ENCODE data around the gene KLHL29.

GRCh38 chr2:23433282-23433681, 48.3 kb downstream of the KLHL29 start:
- TF ChIP-seq, protein P1, sequence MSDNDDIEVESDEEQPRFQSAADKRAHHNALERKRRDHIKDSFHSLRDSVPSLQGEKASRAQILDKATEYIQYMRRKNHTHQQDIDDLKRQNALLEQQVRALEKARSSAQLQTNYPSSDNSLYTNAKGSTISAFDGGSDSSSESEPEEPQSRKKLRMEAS (IDR thresholded peaks at IDR 0.05): no peak
- no peak for TF ChIP-seq ZBTB7A (IDR thresholded peaks at IDR 0.05; ENCODE audit: low read depth)
- no peak for TF ChIP-seq CEBPB (IDR thresholded peaks at IDR 0.05)
- TF ChIP-seq EP300 (IDR thresholded peaks at IDR 0.05; ENCODE audit: borderline replicate concordance): no peak

All from Ishikawa (cell line).